HFFc6 (cell line): ENCODE results near the gene RAB11A. TPM values are rescaled to one million over a fixed set of nuclear protein-coding genes. Genes with fewer than 3 reads are reported as not detected.
"Not testable (repeated sequence)": the region's sequence is repeated elsewhere in the genome, so short reads cannot be mapped to it uniquely, and the experiment has no call there.

Source experiments
- DNase-seq: peaks from one replicate; pipeline ENCODE4 v3.0.0-alpha.2; 2018
- H3K27ac Mint-ChIP-seq: 2 replicates; pipeline ENCODE4 v1.8.0; 2020; ENCODE audit warnings: mild to moderate bottlenecking, mixed read lengths
- H3K27me3 Mint-ChIP-seq: 2 replicates; pipeline ENCODE4 v1.8.0; 2021; ENCODE audit warnings: mild to moderate bottlenecking, moderate library complexity, mixed read lengths; ENCODE audit not compliant: insufficient read depth
- H3K36me3 Mint-ChIP-seq: 2 replicates; pipeline ENCODE4 v1.8.0; 2021; ENCODE audit warnings: low read depth, mixed read lengths
- H3K4me1 Mint-ChIP-seq: 2 replicates; pipeline ENCODE4 v1.8.0; 2020; ENCODE audit warnings: low read depth, mixed read lengths
- H3K4me3 Mint-ChIP-seq: 2 replicates; pipeline ENCODE4 v1.8.0; 2020; ENCODE audit warnings: mild to moderate bottlenecking, moderate library complexity, mixed read lengths
- H3K9me3 Mint-ChIP-seq: 2 replicates; pipeline ENCODE4 v1.8.0; 2020; ENCODE audit warnings: mild to moderate bottlenecking, mixed read lengths
- CTCF ChIP-seq: fragments of 200-600 bp; sonication (generic); IDR thresholded peaks from 2 replicates; pipeline ENCODE4 v1.5.0; 2021; ENCODE audit warnings: antibody characterized with exemption, mild to moderate bottlenecking
- total RNA-seq, 6 experiments: library from RNA; stranded (reverse); fragmentation: NEBNext Ultra II Directional; extraction: Animal tissue kit (Norgen Biotek cat#: 25700); gene quantifications; 2 replicates in 1 of 6; 3 replicates in 5 of 6; pipeline ENCODE4 v1.2.3, GENCODE V29; 2021

Gene RAB11A
- total RNA-seq, 6 experiments from 2014 or later = 193 to 236 (median 223) TPM

GRCh38 chr15:65867244-65867643, 2.0 kb upstream of the RAB11A start:
- Mint-ChIP-seq H3K4me3 (no peak overlapping the region), H3K36me3 (peaks cover 13% of the 10 kb centered on the region; the same call in 1 of the 2 replicates), H3K4me1 (peaks cover 21% of the 10 kb centered on the region), H3K9me3 (no peaks in the 10 kb centered on the region; the same call in 1 of the 2 replicates), H3K27ac (no peak overlapping the region), H3K27me3 (peaks cover 8% of the 10 kb centered on the region)
- DNase-seq = no peak
- TF ChIP-seq CTCF = no peak

GRCh38 chr15:65867933-65868332, 1.4 kb upstream of the RAB11A start:
- peaks cover 18% of the 10 kb centered on the region; the same call in 1 of the 2 replicates for H3K36me3 Mint-ChIP-seq
- not testable (repeated sequence) for H3K27me3 Mint-ChIP-seq, H3K27ac Mint-ChIP-seq, H3K4me3 Mint-ChIP-seq, H3K9me3 Mint-ChIP-seq, DNase-seq
- peaks cover 23% of the 10 kb centered on the region for H3K4me1 Mint-ChIP-seq

GRCh38 chr15:65868546-65869125, 655 bp upstream of the RAB11A start:
- H3K4me1 Mint-ChIP-seq = peaks cover 24% of the 10 kb centered on the region
- H3K9me3 Mint-ChIP-seq = no peaks in the 10 kb centered on the region; the same call in 1 of the 2 replicates
- H3K27me3 Mint-ChIP-seq = peaks cover 8% of the 10 kb centered on the region
- H3K27ac Mint-ChIP-seq = peak overlapping the region; percentile 99
- H3K36me3 Mint-ChIP-seq = peaks cover 18% of the 10 kb centered on the region; the same call in 1 of the 2 replicates
- peak overlapping the region; percentile 99 for H3K4me3 Mint-ChIP-seq
- DNase-seq = peak; percentile 59
- TF ChIP-seq CTCF = no peak

GRCh38 chr15:65869954-65870871, 922 bp downstream of the RAB11A start:
- H3K9me3 Mint-ChIP-seq = no peaks in the 10 kb centered on the region; the same call in 1 of the 2 replicates
- peak; percentile 25 for DNase-seq
- no peak; the same call in 1 of the 2 replicates for TF ChIP-seq CTCF
- peaks cover 24% of the 10 kb centered on the region for H3K4me1 Mint-ChIP-seq
- H3K4me3 Mint-ChIP-seq = peak overlapping the region; percentile 99
- peaks cover 18% of the 10 kb centered on the region; the same call in 1 of the 2 replicates for H3K36me3 Mint-ChIP-seq
- H3K27me3 Mint-ChIP-seq = peaks cover 8% of the 10 kb centered on the region
- H3K27ac Mint-ChIP-seq = peak overlapping the region; percentile 99

GRCh38 chr15:65870889-65871533, 1.7 kb downstream of the RAB11A start:
- Mint-ChIP-seq H3K36me3 (peaks cover 18% of the 10 kb centered on the region; the same call in 1 of the 2 replicates), H3K4me1 (peaks cover 32% of the 10 kb centered on the region), H3K27ac (peak overlapping the region; percentile 99), H3K27me3 (peaks cover 12% of the 10 kb centered on the region), H3K9me3 (no peaks in the 10 kb centered on the region; the same call in 1 of the 2 replicates), H3K4me3 (peak overlapping the region; percentile 99)
- no peak for TF ChIP-seq CTCF
- peak; percentile 69 for DNase-seq

GRCh38 chr15:65871886-65872285, 2.6 kb downstream of the RAB11A start:
- H3K4me3 Mint-ChIP-seq, H3K9me3 Mint-ChIP-seq, DNase-seq, H3K27ac Mint-ChIP-seq: not testable (repeated sequence)
- Mint-ChIP-seq H3K36me3 (peaks cover 18% of the 10 kb centered on the region; the same call in 1 of the 2 replicates), H3K4me1 (peaks cover 32% of the 10 kb centered on the region), H3K27me3 (peaks cover 12% of the 10 kb centered on the region)

GRCh38 chr15:65872596-65872995, 3.3 kb downstream of the RAB11A start:
- Mint-ChIP-seq H3K27ac (peak overlapping the region; percentile 77), H3K4me3 (peak overlapping the region; percentile 41), H3K36me3 (peaks cover 24% of the 10 kb centered on the region), H3K4me1 (peaks cover 36% of the 10 kb centered on the region), H3K27me3 (peaks cover 12% of the 10 kb centered on the region)
- H3K9me3 Mint-ChIP-seq = not testable (repeated sequence)
- peak; percentile 10 for DNase-seq
